IgD-negative memory B cell (primary cell): ENCODE measurements around the gene PSG5. TPM values are rescaled to one million over a fixed set of nuclear protein-coding genes. Genes with fewer than 3 reads are reported as not detected.
"Not testable (repeated sequence)": the region's sequence is repeated elsewhere in the genome, so short reads cannot be mapped to it uniquely, and the experiment has no call there.

Source experiments
- H3K27ac Mint-ChIP-seq, 3 donors: one replicate each; pipeline ENCODE4 v1.8.0; 2020 to 2022; ENCODE audit warnings: mild to moderate bottlenecking in 3 of 3, mixed read lengths in 3 of 3, moderate library complexity in 1 of 3
- H3K27me3 Mint-ChIP-seq: one replicate; pipeline ENCODE4 v1.8.0; 2021; ENCODE audit warnings: mixed read lengths
- H3K36me3 Mint-ChIP-seq: one replicate; pipeline ENCODE4 v1.8.0; 2020; ENCODE audit warnings: mild to moderate bottlenecking, mixed read lengths
- H3K4me1 Mint-ChIP-seq, 3 donors: one replicate each; pipeline ENCODE4 v1.8.0; 2020 to 2022; ENCODE audit warnings: mixed read lengths in 3 of 3, mild to moderate bottlenecking in 1 of 3
- H3K4me3 Mint-ChIP-seq, 4 donors: one replicate each; pipeline ENCODE4 v1.8.0; 2020 to 2022; ENCODE audit warnings: mild to moderate bottlenecking in 4 of 4, mixed read lengths in 4 of 4, moderate library complexity in 3 of 4
- H3K9me3 Mint-ChIP-seq, 3 donors: one replicate each; pipeline ENCODE4 v1.8.0; 2020 to 2021; ENCODE audit warnings: mixed read lengths in 3 of 3, mild to moderate bottlenecking in 1 of 3
- polyA plus RNA-seq: library from polyadenylated mRNA; unstranded; fragments of 300-500 nt; fragmentation: Illumina TruSeq; gene quantifications from one replicate; pipeline ENCODE4 v1.2.3, GENCODE V29; 2021

Gene PSG5
- polyA plus RNA-seq, result not detected

DNA sequence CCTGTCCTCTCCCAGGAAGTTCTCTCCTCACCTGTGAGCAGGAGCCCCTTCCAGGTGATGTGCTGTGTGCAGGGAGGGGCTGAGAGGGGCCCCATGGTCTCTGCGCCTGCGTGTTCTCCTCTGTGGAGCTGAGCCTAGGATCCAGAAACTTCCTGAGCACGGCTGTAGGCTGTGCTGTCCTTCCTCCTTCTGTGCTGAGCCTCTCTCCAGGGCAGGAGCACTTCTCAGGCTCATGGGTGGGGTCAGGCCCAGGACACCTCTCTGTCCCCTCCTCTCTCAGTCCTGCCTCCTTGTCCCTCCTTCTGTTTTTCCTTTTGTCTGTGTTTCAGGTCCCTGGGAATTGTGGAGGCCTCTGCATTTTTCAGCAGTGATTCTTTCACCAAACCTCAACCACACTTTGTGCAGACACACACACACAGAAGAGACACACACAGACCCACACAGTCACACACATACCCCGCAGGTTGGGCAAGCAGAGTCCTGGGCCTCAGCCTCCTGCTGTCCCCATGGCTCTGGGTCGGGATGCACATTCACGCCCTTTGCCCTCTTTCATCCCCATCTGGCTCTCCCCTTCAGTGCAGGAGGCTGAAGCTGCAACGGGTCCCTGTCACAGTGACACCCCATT is at the start of gene PSG5:
TSS of gene PSG5 (minus strand) at position 226 of the 625 bp plus-strand sequence. CDS start at position 95, 131 bp downstream.
- H3K4me3 Mint-ChIP-seq, H3K4me1 Mint-ChIP-seq, H3K36me3 Mint-ChIP-seq, H3K9me3 Mint-ChIP-seq, H3K27me3 Mint-ChIP-seq: not testable (repeated sequence)
- H3K27ac Mint-ChIP-seq, result peak within 1 kb of the TSS in 1 of 3 donors; percentile 67

DNA sequence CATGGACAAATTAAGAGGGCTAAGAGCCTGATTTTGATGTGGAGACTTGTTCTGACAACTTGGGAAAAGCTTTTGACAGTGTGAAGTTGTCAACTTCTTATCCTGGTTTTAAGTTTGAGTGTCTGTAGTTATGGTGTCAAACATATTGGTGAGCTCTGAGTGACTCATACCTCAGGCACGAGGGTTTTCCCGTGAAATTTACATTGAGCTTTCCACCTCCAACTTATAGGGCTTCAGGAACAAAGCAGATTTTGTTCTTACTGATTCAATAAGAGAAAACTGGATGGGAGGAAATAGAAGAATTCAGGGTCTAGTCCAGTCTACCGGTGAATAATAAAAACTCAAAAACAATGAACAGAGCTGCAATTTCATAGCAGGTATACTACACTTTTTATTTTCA is 49.4 kb upstream of the PSG5 start:
- not testable (repeated sequence) for H3K36me3 Mint-ChIP-seq, H3K27me3 Mint-ChIP-seq, H3K4me3 Mint-ChIP-seq, H3K27ac Mint-ChIP-seq, H3K4me1 Mint-ChIP-seq
- peaks cover 8 to 17% (median 17%) of the 10 kb centered on the region in 3 donors for H3K9me3 Mint-ChIP-seq

DNA sequence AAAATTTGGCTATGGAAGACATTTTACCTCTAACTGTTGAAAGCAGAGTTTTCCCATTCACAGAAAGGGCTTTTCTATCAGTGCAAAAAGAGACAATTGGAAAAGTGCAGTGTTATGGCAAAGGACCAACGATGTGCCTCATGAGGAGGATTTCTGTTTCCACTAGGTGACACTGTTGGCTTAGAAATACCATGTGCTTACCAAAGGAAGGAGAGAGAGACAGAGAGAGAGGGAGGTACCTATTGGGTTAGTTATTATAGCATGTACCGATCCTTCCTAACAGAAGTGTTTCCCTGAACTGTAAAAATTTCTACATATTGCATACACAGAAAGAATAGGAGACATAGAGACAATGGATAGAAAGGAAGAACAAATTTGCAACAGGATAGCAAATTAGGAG is 43.0 kb upstream of the PSG5 start:
- Mint-ChIP-seq H3K36me3 (no peaks in the 10 kb centered on the region), H3K9me3 (peaks cover 9 to 34% (median 27%) of the 10 kb centered on the region in 3 donors), H3K27ac (no peak overlapping the region), H3K27me3 (peaks cover 2% of the 10 kb centered on the region), H3K4me3 (no peak overlapping the region), H3K4me1 (no peaks in the 10 kb centered on the region)

DNA sequence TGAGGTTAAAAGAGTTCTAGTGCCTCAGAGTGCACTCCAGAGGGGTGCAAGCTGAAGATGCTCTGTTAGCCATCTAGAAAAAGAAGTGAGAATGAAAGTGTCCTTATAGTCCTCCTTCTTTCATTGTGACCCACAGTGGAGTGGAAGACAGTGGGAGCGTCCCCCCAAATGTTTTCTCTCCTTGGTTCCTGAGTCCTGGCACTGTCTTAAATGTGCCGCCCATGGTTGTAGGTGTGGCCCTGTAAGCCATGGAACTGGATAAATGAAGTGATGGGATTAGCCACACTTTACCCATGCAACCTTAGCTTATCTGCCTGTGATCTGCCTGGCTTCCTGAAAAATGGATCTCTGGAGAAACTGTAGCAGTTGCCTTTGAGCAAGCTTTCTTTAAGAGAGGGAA is 42.4 kb upstream of the PSG5 start:
- peaks cover 6 to 34% (median 32%) of the 10 kb centered on the region in 3 donors for H3K9me3 Mint-ChIP-seq
- not testable (repeated sequence) for H3K4me3 Mint-ChIP-seq, H3K36me3 Mint-ChIP-seq, H3K27me3 Mint-ChIP-seq, H3K4me1 Mint-ChIP-seq, H3K27ac Mint-ChIP-seq

DNA sequence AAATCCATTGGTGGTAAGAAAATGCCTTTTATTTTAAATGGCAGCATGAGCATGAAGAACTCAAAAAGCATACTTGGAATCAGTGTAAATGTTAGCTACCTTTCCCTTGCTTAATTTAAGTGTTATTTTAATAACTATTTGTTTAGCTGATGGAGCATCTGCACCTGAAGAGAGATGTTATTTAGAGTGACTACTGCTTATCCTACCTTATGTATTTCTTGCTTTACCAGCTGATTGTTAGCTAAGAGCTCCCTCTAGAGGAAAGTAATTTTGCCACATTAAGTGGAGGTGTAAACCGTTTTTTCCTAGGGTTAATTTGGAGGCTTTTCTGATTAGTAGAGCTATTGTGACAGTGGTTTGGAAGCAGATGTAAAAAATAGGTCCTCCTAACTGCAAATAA is 40.6 kb upstream of the PSG5 start:
- H3K27ac Mint-ChIP-seq, H3K36me3 Mint-ChIP-seq, H3K4me3 Mint-ChIP-seq, H3K4me1 Mint-ChIP-seq, H3K27me3 Mint-ChIP-seq: not testable (repeated sequence)
- peaks cover 4 to 38% (median 35%) of the 10 kb centered on the region in 3 donors for H3K9me3 Mint-ChIP-seq

DNA sequence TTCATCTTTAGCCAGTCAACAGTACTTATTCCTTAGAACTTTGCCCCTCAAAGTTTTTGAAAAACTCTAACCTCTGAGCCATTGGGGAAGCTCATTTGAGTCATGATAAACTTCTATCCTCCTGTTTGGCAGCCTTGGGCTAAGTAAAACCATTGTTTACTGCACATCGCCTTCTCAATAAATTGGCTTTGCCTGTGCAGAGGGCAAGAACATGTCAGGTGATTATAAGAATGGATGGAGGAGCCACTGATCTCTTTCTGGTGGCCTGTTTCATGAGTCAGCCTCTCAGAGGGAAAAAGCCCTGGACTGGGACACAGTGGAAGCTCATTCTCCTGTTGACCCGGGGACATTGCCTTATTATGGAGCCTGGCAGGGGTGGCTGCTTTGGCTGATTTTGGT is 38.5 kb upstream of the PSG5 start:
- Mint-ChIP-seq H3K9me3 (peaks cover 2 to 39% (median 27%) of the 10 kb centered on the region in 3 donors), H3K4me1 (no peaks in the 10 kb centered on the region), H3K27ac (no peak overlapping the region), H3K36me3 (no peaks in the 10 kb centered on the region), H3K27me3 (no peaks in the 10 kb centered on the region), H3K4me3 (no peak overlapping the region)

DNA sequence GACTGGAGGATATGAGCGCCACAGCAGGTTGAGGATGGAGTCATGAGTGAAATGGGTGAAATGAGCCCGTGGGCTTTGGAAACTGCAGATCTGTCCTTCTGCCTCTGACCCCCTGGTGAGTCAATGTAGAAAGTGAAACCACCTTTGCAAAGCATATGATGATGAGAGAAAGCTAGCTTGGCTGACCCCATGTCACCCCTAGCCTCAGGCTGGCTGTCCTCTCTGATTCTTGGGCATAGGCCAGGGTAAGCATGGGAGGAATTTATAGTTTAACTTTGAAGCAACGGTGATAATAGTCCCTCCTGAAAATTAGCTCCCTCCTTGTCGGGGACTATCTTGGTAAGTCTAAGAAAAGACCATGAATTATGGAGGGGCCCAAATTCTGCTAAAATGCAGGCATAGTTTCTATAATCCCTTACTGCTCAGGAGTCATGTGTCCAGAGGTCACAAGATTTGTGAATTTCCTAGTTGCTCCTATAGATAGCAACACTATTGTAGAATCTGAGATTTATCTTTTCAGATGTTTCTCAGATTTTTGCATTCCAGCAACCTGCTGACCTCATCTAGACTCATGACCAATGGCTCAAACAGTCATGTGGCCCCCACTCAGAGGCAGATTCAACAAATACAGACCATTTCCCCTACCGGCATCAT is 38.0 kb upstream of the PSG5 start:
- Mint-ChIP-seq H3K4me3 (peak overlapping the region in 1 of 4 donors; percentile 9), H3K9me3 (peaks cover 1 to 36% (median 24%) of the 10 kb centered on the region in 3 donors)
- not testable (repeated sequence) for H3K27me3 Mint-ChIP-seq, H3K36me3 Mint-ChIP-seq, H3K4me1 Mint-ChIP-seq, H3K27ac Mint-ChIP-seq

DNA sequence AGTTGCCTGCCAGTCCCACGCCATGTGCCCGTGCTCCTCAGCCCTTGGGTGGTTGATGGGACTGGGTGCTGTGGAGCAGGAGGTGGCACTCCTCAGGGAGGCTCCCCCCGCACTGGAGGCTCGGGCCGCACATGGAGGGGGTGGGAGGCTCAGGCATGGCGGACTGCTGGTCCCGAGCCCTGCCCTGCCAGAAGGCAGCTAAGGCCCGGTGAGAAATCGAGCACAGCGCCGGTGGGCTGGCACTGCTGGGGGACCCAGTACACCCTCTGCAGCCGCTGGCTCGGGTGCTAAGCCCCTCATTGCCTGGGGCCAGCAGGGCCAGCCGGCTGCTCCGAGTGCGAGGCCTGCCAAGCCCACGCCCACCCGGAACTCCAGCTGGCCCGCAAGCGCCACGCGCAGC is 35.6 kb upstream of the PSG5 start:
- H3K4me1 Mint-ChIP-seq, H3K4me3 Mint-ChIP-seq, H3K27me3 Mint-ChIP-seq, H3K36me3 Mint-ChIP-seq, H3K27ac Mint-ChIP-seq: not testable (repeated sequence)
- H3K9me3 Mint-ChIP-seq, result peaks cover 3 to 37% (median 29%) of the 10 kb centered on the region in 3 donors

DNA sequence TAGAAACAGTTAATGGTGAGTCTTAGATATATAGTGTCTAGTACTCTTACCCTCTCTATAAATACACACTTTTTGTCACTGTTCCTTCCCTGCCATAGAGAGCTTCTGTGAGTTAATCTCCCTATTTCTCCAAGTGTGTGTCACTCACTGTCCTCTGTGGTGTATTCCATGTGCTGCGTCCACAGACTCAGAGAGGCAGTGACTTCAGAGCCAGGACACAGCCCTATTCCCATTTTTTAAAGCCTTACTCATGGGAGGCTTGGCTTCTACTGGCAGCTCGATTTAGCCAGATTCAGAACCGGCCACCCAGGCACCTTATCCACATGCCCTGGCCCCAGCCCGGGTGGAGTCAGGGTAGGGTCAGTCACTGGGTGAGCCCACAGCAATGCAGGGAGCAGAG is 32.8 kb upstream of the PSG5 start:
- H3K27ac Mint-ChIP-seq, H3K4me1 Mint-ChIP-seq, H3K36me3 Mint-ChIP-seq, H3K27me3 Mint-ChIP-seq: not testable (repeated sequence)
- H3K4me3 Mint-ChIP-seq, result peak overlapping the region in 1 of 4 donors; percentile 37
- peaks cover 3 to 23% (median 22%) of the 10 kb centered on the region in 3 donors for H3K9me3 Mint-ChIP-seq

DNA sequence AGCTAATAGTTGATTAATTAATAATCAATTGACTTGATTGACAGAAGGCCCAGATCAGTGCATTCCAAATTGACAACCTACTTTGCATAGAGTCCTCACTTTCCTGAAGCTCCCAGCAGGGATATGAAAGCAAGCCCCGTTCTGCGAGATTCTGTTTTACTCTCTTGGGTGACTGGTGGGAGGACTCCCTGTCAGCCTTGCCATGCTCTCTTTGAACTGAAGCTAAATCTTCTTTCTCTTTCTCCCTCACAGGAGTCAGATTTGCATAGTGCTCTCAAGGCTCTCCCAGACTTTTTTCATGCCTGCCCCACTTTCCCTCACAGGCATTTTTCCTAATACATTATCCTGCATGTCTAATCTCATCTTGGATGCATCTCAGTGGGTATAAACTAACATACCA is 29.5 kb upstream of the PSG5 start:
- H3K4me3 Mint-ChIP-seq, H3K36me3 Mint-ChIP-seq, H3K4me1 Mint-ChIP-seq, H3K27ac Mint-ChIP-seq, H3K27me3 Mint-ChIP-seq: not testable (repeated sequence)
- H3K9me3 Mint-ChIP-seq, result peaks cover 3 to 17% (median 16%) of the 10 kb centered on the region in 3 donors

DNA sequence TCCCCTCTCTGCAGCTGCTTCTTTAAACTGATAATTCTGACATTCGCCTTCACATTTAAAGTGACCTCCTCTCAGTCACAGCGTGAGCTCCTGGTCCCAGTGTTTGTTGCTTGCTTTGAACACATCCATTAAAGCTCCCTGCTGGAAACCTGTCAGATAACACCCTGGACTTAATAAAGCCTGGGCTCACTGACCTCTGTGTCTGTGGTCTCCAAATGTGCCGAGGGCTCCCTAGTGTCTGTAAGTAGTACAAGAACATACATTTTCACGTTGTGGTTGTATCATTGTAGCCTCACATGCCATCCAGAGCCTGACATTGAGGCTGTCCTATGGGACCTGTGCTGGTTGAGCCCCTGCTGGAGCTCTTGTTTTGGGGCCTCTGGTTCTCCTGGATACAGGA is 21.7 kb upstream of the PSG5 start:
- peaks cover 19% of the 10 kb centered on the region for H3K27me3 Mint-ChIP-seq
- peak overlapping the region in 1 of 4 donors; percentile 65 for H3K4me3 Mint-ChIP-seq
- H3K9me3 Mint-ChIP-seq, result peaks cover 0 to 6% (median 3%) of the 10 kb centered on the region in 3 donors
- no peak overlapping the region for H3K27ac Mint-ChIP-seq
- no peaks in the 10 kb centered on the region for H3K36me3 Mint-ChIP-seq
- H3K4me1 Mint-ChIP-seq, result no peaks in the 10 kb centered on the region

DNA sequence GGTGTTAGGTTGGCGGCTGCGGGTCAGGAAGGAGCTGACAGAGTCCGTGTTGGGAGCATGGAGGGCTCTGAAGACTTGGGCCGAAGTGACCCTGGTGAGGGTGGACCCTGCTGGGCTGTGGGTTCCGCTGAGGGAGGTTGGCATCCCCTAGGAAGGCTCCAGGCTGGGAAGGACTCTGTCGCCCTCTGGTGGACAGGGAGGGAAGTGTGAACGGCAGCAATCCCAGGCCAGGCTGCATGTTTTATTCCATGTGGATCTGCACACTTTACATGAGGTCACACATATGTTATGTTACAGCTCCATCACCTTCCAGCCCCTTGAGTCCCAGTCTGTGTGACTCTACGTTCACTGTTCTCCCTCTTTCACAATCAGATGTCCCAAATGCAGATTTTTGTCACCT is 20.8 kb upstream of the PSG5 start:
- H3K36me3 Mint-ChIP-seq, H3K27ac Mint-ChIP-seq: not testable (repeated sequence)
- peaks cover 19% of the 10 kb centered on the region for H3K27me3 Mint-ChIP-seq

DNA sequence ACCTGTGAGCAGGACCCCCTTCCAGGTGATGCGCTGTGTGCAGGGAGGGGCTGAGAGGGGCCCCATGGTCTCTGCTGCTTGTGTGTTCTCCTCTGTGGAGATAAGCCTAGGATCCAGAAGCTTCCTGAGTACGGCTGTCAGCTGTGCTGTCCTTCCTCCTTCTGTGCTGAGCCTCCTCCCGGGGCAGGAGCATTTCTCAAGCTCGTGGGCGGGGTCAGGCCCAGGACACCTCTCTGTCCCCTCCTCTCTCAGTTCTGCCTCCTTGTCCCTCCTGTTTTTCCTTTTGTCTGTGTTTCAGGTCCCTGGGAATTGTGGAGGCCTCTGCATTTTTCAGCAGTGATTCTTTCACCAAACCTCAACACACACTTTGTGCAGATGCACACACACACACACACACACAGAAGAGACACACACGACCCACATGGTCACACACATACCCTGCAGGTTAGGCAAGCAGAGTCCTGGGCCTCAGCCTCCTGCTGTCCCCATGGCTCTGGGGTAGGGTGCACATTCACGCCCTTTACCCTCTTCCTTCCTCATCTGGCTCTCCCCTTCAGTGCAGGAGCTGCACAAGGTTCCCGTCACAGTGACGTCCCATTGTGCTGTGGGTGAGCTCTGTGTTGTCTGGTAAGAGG is 19.3 kb upstream of the PSG5 start, which contains the start of gene PSG4:
TSS of gene PSG4 (minus strand) at position 168 of the 635 bp plus-strand sequence. CDS start at position 66, 102 bp downstream.
- H3K9me3 Mint-ChIP-seq, H3K27ac Mint-ChIP-seq, H3K36me3 Mint-ChIP-seq, H3K4me3 Mint-ChIP-seq, H3K4me1 Mint-ChIP-seq: not testable (repeated sequence)
- peaks cover 19% of the 10 kb centered on the region for H3K27me3 Mint-ChIP-seq

More for the DNA sequence above, 20.8 kb upstream of the PSG5 start:
- H3K9me3 Mint-ChIP-seq, H3K4me3 Mint-ChIP-seq, H3K4me1 Mint-ChIP-seq: not testable (repeated sequence)

DNA sequence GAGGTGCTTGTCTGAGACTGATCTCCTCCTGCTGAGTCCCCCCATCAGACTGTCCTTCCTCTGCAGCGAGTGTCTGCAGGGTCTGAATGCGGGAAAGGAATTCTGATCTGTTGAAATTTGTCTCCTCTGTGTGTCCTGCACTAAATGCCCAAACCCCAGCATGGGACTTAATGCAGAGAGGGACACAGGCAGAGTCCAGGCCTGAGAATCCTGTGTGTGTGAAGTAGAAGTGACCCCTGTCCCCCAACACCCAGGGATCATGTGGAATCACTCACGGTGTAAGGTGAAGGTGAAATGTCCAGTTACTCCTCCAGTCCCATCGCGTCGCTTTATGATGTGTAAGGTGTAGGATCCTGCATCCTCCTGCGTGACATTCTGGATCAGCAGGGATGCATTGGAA is 17.3 kb upstream of the PSG5 start:
- not testable (repeated sequence) for H3K4me1 Mint-ChIP-seq, H3K9me3 Mint-ChIP-seq, H3K27ac Mint-ChIP-seq, H3K4me3 Mint-ChIP-seq, H3K36me3 Mint-ChIP-seq
- peaks cover 10% of the 10 kb centered on the region for H3K27me3 Mint-ChIP-seq

DNA sequence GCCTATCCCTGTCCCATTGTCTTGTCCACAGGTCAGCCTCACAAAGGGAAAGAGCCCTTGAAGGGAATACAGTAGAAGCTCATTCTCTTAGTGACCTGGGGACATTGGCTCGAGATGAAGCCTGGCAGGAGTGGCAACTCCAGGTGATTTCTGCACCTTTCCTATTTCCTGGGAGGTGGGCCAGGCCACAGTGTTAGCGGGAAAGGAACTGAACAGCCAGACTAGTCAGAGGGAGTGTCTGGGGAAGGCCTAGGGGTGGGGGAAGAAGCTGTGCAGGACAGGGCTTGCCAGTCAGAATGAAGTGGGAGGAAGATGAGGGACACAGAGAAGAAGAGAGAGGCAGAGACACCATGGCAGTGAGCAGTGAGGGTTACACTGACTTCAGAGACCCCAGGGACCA is 15.6 kb upstream of the PSG5 start:
- H3K4me3 Mint-ChIP-seq, H3K27ac Mint-ChIP-seq, H3K9me3 Mint-ChIP-seq, H3K4me1 Mint-ChIP-seq, H3K36me3 Mint-ChIP-seq, H3K27me3 Mint-ChIP-seq: not testable (repeated sequence)

DNA sequence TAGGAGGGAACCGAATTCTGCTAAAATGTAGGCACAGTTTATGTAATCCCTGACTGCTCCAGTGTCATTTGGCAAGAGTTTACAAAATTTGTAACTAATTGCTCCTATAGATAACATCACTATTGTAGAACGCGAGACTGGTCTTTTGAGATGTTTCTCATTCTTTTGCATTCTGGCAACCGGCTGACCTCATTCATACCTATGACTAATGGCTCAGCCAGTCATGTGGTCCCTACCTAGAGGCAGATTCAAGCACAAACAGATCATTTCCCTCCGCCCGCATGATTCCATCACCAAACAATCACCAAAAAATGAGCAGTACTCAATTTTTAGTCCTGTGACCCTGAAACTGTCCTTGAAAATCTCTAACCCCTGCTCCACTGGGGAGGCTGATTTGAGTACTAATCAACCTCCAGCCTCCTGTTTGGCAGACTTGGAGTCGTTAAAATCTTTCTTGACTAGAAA is 15.0 kb upstream of the PSG5 start:
- H3K27me3 Mint-ChIP-seq, H3K4me3 Mint-ChIP-seq, H3K9me3 Mint-ChIP-seq, H3K27ac Mint-ChIP-seq, H3K4me1 Mint-ChIP-seq, H3K36me3 Mint-ChIP-seq: not testable (repeated sequence)
